HG02623 (cell line): Measurements from ENCODE around the gene AQP3.
"Not testable (repeated sequence)": the region's sequence is repeated elsewhere in the genome, so short reads cannot be mapped to it uniquely, and the experiment has no call there.

Experiments
- ATAC-seq: cut with Tn5 transposase; IDR thresholded peaks from one replicate; pipeline ENCODE4 v1.9.1; 2021; ENCODE audit warnings: moderate library complexity; ENCODE audit not compliant: unreplicated experiment

AQP3 gene

GRCh38 chr9:33465596-33466564, 18.5 kb upstream of the AQP3 start:
- ATAC-seq = no peak

DNA sequence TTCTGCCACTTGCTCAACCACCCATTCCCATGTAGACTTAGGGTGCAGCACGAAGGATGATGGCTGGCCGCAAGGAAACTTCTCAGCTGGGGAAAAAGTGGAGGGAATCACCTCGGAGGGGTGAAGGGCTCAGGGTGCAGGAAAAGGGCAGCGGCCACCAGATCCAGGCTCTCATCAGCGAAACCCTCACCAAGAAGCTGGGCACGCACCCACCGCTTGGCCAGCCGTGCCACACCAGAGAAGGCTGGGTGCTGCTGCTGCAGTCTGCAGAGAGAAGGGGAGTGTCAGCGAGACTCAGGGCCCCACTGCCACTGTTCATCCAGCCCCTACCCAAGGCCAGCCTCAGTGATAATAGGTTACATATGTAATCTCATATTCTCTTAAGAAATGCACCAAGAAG, 17.7 kb upstream of the AQP3 start:
- ATAC-seq = no peak

DNA sequence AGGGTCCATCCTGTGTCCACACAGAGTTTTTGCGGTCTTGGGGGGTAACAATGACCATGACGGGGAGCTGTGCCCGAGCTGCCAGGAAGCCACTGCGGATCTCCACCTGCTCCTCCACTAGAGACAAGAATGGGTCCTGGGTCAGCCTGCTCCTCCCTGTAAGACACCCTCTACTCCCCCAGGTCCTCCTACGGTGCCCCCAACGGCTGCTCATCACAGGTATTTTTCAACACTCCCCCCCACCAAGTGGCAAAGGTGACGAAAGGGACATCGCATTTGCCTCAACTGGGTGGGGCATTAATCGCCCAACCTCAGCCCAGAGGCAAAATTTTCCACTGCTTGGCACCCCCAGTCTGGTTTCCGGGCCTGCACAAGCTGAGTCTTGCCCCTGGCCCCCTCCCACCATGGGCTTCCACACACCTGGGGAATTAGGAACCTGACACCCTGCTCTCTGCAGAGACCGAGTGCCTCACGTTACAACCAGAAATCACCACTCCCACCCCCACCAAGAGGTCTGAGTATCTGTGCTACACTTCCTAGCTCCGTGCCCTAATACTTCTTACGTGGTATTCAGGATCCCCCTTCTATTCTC, 16.7 kb upstream of the AQP3 start:
- no peak for ATAC-seq

- ATAC-seq = no peak
Measured at GRCh38 chr9:33463151-33463550, 15.8 kb upstream of the AQP3 start.

DNA sequence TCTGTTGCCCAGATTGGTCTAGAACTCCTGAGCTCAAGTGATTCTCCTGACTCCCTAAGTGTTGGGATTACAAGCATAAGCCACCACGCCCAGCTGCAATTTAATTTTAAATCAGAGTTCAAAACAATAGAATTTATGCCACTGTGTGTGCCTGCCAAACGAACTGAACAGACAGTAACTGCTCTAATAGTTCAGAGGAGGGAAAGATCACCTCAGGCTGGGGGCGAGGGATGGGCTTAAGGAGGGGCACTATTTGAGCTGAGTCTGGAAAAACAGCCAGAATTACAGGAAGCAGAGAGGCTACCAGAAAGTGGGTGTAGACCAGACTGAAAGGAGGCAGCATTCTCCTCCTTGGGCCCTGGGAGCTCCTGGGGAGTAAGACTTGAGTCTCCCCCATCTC, 14.1 kb upstream of the AQP3 start:
- ATAC-seq = no peak

DNA sequence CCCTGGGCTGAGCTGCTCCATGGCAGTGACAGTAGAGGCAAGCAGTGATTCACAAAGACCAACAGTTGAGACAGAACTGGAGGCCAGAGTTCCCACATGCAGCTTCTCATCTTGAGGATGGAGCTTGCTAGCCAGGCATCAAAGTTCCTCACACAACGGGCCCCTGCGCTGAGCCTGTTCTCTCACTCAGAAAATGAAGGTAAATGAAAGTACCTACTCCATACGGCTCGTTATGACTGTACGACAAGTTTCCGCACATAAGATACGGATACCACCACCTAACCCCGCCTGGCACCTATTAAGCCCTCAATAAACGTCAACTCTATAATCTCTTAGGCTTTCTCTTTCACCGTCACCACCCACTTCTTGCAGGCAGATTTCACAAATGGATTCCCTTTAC, 13.5 kb upstream of the AQP3 start:
- ATAC-seq = no peak

DNA sequence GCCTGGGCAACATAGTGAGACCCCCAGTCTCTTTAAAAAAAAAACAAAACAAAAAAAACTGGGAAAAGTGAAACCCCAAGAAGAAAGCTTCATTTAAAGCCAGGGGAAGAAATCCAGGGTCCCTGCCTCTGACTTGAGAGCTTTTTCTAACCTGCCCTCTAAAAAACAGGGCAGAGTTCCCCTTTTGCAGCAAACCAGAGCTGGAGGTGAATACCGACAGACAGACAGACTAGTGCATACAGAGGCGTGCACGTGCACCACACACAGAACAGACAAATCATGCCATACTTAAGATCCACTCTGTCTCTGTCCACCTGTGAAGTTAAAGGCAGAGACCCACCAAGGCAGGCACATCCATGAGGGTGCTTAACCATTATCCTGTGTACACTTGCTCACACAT, 11.7 kb upstream of the AQP3 start:
- no peak for ATAC-seq

GRCh38 chr9:33458444-33458843, 11.1 kb upstream of the AQP3 start:
- no peak for ATAC-seq

GRCh38 chr9:33455945-33456344, 8.6 kb upstream of the AQP3 start:
- no peak for ATAC-seq

GRCh38 chr9:33455456-33455855, 8.1 kb upstream of the AQP3 start:
- ATAC-seq = not testable (repeated sequence)

DNA sequence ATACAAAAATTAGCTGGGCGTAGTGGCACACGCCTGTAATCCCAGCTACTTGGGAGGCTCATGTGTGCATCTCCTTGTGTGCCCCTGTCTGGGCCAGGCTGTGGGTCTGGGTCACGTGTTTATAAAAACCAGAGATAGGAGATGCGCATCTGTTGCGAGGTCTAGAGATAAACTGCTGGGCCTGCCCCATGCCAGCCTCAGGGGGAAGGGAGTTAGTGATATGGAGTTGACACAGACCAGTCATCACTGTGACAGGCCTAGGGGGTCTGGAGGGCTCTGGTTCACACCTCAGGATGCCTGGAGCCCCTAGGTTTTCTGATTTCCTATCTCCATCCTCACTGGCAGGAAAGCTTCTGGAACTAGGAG, 7.3 kb upstream of the AQP3 start:
- ATAC-seq = not testable (repeated sequence)

DNA sequence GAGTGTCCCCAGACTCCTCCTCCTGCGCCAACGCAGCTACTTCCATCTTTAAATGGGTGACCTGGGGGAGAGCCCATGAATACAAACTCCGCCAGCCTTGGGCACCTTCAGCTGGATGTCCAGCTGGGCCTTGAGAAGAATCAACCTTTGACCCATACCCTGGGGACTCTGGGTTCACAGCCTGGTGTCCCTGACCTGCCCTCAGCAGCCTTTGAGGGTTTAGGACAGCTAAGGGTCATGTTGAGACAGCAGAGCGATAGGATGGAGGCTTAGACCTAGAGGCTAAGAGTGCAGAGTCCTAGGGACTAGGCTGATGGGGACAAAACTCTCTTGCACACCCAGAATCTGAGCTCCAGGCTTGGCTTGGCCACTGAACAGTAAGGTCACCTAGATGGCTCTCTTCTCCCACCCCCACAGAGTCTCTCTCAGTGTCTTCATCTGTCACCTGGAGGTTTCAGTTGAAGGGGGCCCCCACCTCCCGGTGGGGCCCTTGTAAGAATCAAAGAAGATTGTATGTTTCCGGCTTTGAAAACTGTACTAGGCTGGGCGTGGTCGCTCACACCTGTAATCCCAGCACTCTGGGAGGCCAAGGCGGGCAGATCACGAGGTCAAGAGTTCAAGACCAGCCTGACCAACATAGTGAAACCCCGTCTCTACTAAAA, 6.7 kb upstream of the AQP3 start:
- no peak for ATAC-seq

GRCh38 chr9:33453286-33453860, 6.0 kb upstream of the AQP3 start:
- no peak for ATAC-seq

GRCh38 chr9:33452828-33453271, 5.5 kb upstream of the AQP3 start:
- ATAC-seq = no peak

DNA sequence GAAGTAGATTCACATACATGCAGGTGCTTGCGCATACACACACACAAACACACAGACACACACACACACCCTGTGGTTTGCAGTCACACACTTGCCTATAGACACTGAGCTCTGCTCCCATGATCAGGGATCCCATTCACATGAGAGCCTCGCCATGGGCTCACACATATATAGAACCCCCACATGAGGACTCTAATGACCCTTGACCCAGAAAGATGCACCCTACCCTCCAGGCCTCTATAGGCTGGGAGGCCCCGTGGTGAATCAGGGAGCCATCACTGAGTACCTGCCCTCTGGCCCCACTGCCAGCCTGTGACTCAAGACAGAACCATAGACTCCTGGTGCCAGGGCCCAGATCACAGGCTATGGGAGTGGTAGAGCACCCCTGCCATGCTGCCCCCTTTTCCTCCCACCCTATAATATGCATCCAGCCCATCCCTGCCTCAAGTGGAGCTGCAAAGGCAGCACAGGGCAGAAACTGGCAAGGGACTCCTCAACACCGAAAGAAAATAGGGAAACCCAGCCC, 3.3 kb upstream of the AQP3 start:
- no peak for ATAC-seq

GRCh38 chr9:33449715-33450114, 2.3 kb upstream of the AQP3 start:
- ATAC-seq = no peak

DNA sequence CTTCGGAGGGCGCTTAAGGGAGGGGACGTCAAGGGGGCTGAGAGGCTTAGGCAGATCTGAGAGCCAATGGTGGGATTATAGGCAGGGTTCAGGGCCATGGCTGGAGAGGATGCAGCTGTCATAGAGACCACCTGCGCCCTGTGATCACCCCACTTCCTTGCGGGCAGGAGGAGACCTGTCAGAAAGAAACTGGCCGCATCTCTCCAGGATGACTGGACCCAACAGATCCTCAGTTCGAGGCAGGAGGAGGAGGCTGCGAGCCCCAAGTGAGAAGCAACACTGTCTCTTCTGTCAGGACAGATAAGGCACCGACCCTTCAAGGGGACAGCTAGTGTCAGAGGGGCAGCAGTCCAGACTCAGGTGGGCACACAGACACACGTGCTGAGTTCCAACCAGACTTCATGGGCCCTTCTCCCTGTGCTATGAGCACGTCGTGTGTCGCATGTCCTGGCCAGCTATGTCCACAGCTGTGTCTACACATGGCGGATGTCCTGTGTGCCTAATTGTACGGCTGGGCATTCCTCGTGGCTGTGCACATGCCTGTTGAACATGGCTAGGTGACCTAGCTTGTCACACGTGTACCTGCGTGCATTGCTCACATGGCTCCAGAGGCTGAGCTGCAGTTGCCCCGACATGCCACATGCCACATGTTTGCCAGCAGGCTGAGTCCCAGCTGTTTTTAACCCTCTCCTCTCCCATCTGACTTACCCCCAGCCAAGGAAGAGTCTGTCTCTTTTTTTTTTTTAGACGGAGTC, 583 bp upstream of the AQP3 start:
- no peak for ATAC-seq

DNA sequence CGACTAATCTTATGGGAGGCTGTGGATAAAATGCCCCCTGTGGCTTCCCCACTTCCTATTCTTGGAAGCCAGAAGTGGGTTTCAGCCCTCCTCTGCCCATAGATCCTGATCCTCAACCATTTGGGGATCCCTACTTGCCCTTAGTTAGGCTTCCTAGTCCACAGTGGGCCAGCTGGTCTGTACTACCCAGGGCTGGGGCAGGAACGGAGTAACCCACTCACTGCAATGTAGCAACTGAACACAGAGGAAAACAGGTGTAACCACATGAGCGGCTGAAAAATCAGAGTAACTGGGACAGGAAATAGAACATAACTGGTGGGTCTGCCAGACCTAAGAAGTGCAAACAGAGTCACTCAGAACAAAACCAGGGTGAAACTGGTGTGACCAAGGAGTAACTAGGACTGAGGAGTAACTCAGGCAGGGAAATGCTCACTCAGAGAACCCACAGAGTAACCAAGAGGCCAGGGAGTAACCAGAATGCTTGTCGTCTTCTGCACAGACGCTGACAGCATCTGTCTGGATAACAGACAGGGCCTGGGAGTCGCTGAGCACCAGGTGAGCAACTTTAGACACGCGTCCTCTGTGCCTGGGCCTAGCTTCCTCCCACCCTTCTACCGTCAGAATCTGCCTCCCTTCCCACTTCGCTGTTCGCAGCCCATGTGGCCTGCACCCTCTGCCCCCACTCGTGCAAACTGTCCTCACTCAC, 1.0 kb downstream of the AQP3 start:
- peak; percentile 80 for ATAC-seq

GRCh38 chr9:33445389-33446239, 1.8 kb downstream of the AQP3 start:
- no peak for ATAC-seq
